Measurements from ENCODE around the gene HOOK2. TPM values are rescaled to one million over a fixed set of nuclear protein-coding genes. Genes with fewer than 3 reads are reported as not detected.
A peak's percentile ranks its signal among the peaks of the same experiment; 100 is the strongest.

The HOOK2 gene
- total and polyA plus RNA-seq, 2 donors (not counting 1 experiment from before 2014, with no cell fraction given): 6.6 to 26.6 TPM

- Histone ChIP-seq H4K20me1 (ENCODE audit: control insufficient read depth, extremely low read depth, insufficient read depth, low read length) (no peaks in the 10 kb centered on the region), H3K9ac (ENCODE audit: insufficient read depth, low read length) (peak overlapping the region; percentile 87), H3K27ac (ENCODE audit: insufficient read depth, low read length) (peak overlapping the region; percentile 94), H2AFZ (ENCODE audit: low read length) (peak overlapping the region; percentile 49), H3K4me2 (ENCODE audit: extremely low read depth, insufficient read depth, low read length) (peak overlapping the region; percentile 96), H3K4me1 (ENCODE audit: control insufficient read depth, extremely low read depth, insufficient read depth, low read length) (peaks cover 38% of the 10 kb centered on the region), H3K4me3 (replicated peaks in 1 of 4; ENCODE audit: control extremely low read depth in 1 of 4, insufficient read depth in 1 of 4, low read depth in 3 of 4, low read length in 4 of 4) (peak overlapping the region; percentile 52 to 70 (median 60)), H3K9me3 (ENCODE audit: control insufficient read depth, insufficient read depth, low read depth, low read length) (no peaks in the 10 kb centered on the region), H3K27me3 (ENCODE audit: control insufficient read depth, insufficient read depth, low read length) (no peaks in the 10 kb centered on the region), H3K79me2 (ENCODE audit: control insufficient read depth, insufficient read depth, low read length) (no peaks in the 10 kb centered on the region), H3K36me3 (ENCODE audit: control insufficient read depth, insufficient read depth, low read length) (no peaks in the 10 kb centered on the region)
- no peak for TF ChIP-seq EZH2 (IDR thresholded peaks at IDR 0.05; ENCODE audit: low read length, missing control alignments)
- TF ChIP-seq, protein P1, sequence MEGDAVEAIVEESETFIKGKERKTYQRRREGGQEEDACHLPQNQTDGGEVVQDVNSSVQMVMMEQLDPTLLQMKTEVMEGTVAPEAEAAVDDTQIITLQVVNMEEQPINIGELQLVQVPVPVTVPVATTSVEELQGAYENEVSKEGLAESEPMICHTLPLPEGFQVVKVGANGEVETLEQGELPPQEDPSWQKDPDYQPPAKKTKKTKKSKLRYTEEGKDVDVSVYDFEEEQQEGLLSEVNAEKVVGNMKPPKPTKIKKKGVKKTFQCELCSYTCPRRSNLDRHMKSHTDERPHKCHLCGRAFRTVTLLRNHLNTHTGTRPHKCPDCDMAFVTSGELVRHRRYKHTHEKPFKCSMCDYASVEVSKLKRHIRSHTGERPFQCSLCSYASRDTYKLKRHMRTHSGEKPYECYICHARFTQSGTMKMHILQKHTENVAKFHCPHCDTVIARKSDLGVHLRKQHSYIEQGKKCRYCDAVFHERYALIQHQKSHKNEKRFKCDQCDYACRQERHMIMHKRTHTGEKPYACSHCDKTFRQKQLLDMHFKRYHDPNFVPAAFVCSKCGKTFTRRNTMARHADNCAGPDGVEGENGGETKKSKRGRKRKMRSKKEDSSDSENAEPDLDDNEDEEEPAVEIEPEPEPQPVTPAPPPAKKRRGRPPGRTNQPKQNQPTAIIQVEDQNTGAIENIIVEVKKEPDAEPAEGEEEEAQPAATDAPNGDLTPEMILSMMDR (conservative IDR thresholded peaks at IDR 0.05 in 1 of 2, IDR thresholded peaks at IDR 0.05 in 1 of 2; ENCODE audit: low read depth in 1 of 2, low read length in 2 of 2): peak; percentile 77 to 89
- peak; percentile 64 to 81 for DNase-seq (ENCODE audit: low read depth in 2 of 2)
Measured at GRCh38 chr19:12777217-12778016, 2.1 kb upstream of the HOOK2 start.

GRCh38 chr19:12773571-12773970 lies 1.8 kb downstream of the HOOK2 start:
- TF ChIP-seq EZH2 (IDR thresholded peaks at IDR 0.05; ENCODE audit: low read length, missing control alignments): no peak
- TF ChIP-seq, protein P1 (conservative IDR thresholded peaks at IDR 0.05 in 1 of 2, IDR thresholded peaks at IDR 0.05 in 1 of 2; ENCODE audit: low read depth in 1 of 2, low read length in 2 of 2): peak; percentile 40 to 44
- H3K4me2 ChIP-seq (ENCODE audit: extremely low read depth, insufficient read depth, low read length): no peak overlapping the region
- no peak overlapping the region for H3K4me3 ChIP-seq (replicated peaks in 1 of 4; ENCODE audit: control extremely low read depth in 1 of 4, insufficient read depth in 1 of 4, low read depth in 3 of 4, low read length in 4 of 4)
- H3K9me3 ChIP-seq (ENCODE audit: control insufficient read depth, insufficient read depth, low read depth, low read length): no peaks in the 10 kb centered on the region
- no peaks in the 10 kb centered on the region for H3K27me3 ChIP-seq (ENCODE audit: control insufficient read depth, insufficient read depth, low read length)
- H3K27ac ChIP-seq (ENCODE audit: insufficient read depth, low read length): no peak overlapping the region
- peaks cover 15% of the 10 kb centered on the region for H3K4me1 ChIP-seq (ENCODE audit: control insufficient read depth, extremely low read depth, insufficient read depth, low read length)
- no peak overlapping the region for H2AFZ ChIP-seq (ENCODE audit: low read length)
- no peaks in the 10 kb centered on the region for H3K79me2 ChIP-seq (ENCODE audit: control insufficient read depth, insufficient read depth, low read length)
- no peak overlapping the region for H3K9ac ChIP-seq (ENCODE audit: insufficient read depth, low read length)
- H4K20me1 ChIP-seq (ENCODE audit: control insufficient read depth, extremely low read depth, insufficient read depth, low read length): no peaks in the 10 kb centered on the region
- H3K36me3 ChIP-seq (ENCODE audit: control insufficient read depth, insufficient read depth, low read length): no peaks in the 10 kb centered on the region
- DNase-seq (ENCODE audit: low read depth in 2 of 2): no peak

GRCh38 chr19:12772323-12772722 lies 3.0 kb downstream of the HOOK2 start:
- no peaks in the 10 kb centered on the region for H3K36me3 ChIP-seq (ENCODE audit: control insufficient read depth, insufficient read depth, low read length)

More at GRCh38 chr19:12772323-12772722, 3.0 kb downstream of the HOOK2 start:
- Histone ChIP-seq H2AFZ (ENCODE audit: low read length) (no peak overlapping the region), H4K20me1 (ENCODE audit: control insufficient read depth, extremely low read depth, insufficient read depth, low read length) (no peaks in the 10 kb centered on the region), H3K27me3 (ENCODE audit: control insufficient read depth, insufficient read depth, low read length) (no peaks in the 10 kb centered on the region), H3K4me1 (ENCODE audit: control insufficient read depth, extremely low read depth, insufficient read depth, low read length) (peaks cover 8% of the 10 kb centered on the region), H3K4me2 (ENCODE audit: extremely low read depth, insufficient read depth, low read length) (no peak overlapping the region), H3K4me3 (replicated peaks in 1 of 4; ENCODE audit: control extremely low read depth in 1 of 4, insufficient read depth in 1 of 4, low read depth in 3 of 4, low read length in 4 of 4) (no peak overlapping the region), H3K9ac (ENCODE audit: insufficient read depth, low read length) (no peak overlapping the region), H3K27ac (ENCODE audit: insufficient read depth, low read length) (no peak overlapping the region), H3K79me2 (ENCODE audit: control insufficient read depth, insufficient read depth, low read length) (no peaks in the 10 kb centered on the region), H3K9me3 (ENCODE audit: control insufficient read depth, insufficient read depth, low read depth, low read length) (no peaks in the 10 kb centered on the region)
- DNase-seq (ENCODE audit: low read depth in 2 of 2): no peak
- TF ChIP-seq EZH2 (IDR thresholded peaks at IDR 0.05; ENCODE audit: low read length, missing control alignments): no peak

Data from fibroblast of lung (primary cell).